Measurements from ENCODE around the gene ZFYVE19. TPM values are rescaled to one million over a fixed set of nuclear protein-coding genes. Genes with fewer than 3 reads are reported as not detected.

Gene ZFYVE19
- total and polyA plus RNA-seq, 2 donors (not counting 3 experiments of a cell fraction or from before 2014, with no cell fraction given), result 29.7 to 47.2 TPM

GRCh38 chr15:40785164-40785563, 21.7 kb upstream of the ZFYVE19 start:
- no peak overlapping the region for H3K9ac ChIP-seq (replicated peaks; ENCODE audit: extremely low read depth, insufficient read depth, low read length)
- TF ChIP-seq JUN (IDR thresholded peaks at IDR 0.05; ENCODE audit: borderline replicate concordance, insufficient read depth, insufficient read length, low read depth) (no peak), POLR2A (IDR thresholded peaks at IDR 0.05; ENCODE audit: low read depth, low read length) (no peak), MYC (IDR thresholded peaks at IDR 0.05; ENCODE audit: low read depth, low read length) (no peak), MAX (IDR thresholded peaks at IDR 0.05; ENCODE audit: insufficient read depth, insufficient read length) (no peak), EZH2 (IDR thresholded peaks at IDR 0.05; ENCODE audit: borderline replicate concordance, low read depth, low read length, severe bottlenecking) (no peak)
- H3K4me1 ChIP-seq (ENCODE audit: control insufficient read depth, extremely low read depth, insufficient read depth, low read length), result peaks cover 15% of the 10 kb centered on the region
- POLR2A ChIA-PET, result no interaction called here
- peaks cover 11% of the 10 kb centered on the region for H3K79me2 ChIP-seq (ENCODE audit: control insufficient read depth, insufficient read depth, low read length)
- H3K27ac ChIP-seq (ENCODE audit: insufficient read depth, low read depth, low read length), result no peak overlapping the region
- FAIRE-seq (no peak), DNase-seq (ENCODE audit: low read depth, low spot score) (no peak)
- H3K4me2 ChIP-seq (ENCODE audit: insufficient read depth, low read length), result no peak overlapping the region
- intact Hi-C loops (cut with micrococcal nuclease), result loop anchor here (5.0 kb wide), 1 partner anchor 107 kb away; the partner anchor contains the start of gene VPS18
- no peaks in the 10 kb centered on the region for H3K9me3 ChIP-seq (replicated peaks; ENCODE audit: control insufficient read depth, insufficient read depth, low read length)
- H3K9me1 ChIP-seq (replicated peaks; ENCODE audit: control insufficient read depth, extremely low read depth, insufficient read depth, low read length), result no peaks in the 10 kb centered on the region
- dilution Hi-C loops (cut with MboI; ENCODE audit: extremely low pct_ligation_motif_present, low sequenced_read_pairs), result no loop called here
- CTCF ChIA-PET, result interaction anchor here (0.7 to 3.2 kb wide), 15 partner anchors 9 to 109 kb away, joined by 3 to 21 read pairs (median 5); partner anchors contain the start of genes DNAJC17, RAD51, SPINT1 and VPS18
- no peaks in the 10 kb centered on the region for H3K36me3 ChIP-seq (ENCODE audit: control insufficient read depth in 2 of 2, extremely low read depth in 1 of 2, insufficient read depth in 2 of 2, low read length in 2 of 2)
- H4K20me1 ChIP-seq (replicated peaks; ENCODE audit: control insufficient read depth, extremely low read depth, insufficient read depth, low read length), result no peaks in the 10 kb centered on the region
- no peak overlapping the region for H3K4me3 ChIP-seq (replicated peaks in 1 of 3; ENCODE audit: insufficient read depth in 1 of 3, low read depth in 1 of 3, low read length in 3 of 3)
- no peaks in the 10 kb centered on the region for H3K27me3 ChIP-seq (ENCODE audit: control insufficient read depth in 2 of 2, insufficient read depth in 2 of 2, low read length in 2 of 2)
- no peak overlapping the region for H2AFZ ChIP-seq (ENCODE audit: low read depth, low read length)
- no TSS peak for BruUV-seq (replicated peaks)

- no peak overlapping the region for H3K27ac ChIP-seq (ENCODE audit: insufficient read depth, low read depth, low read length)
- H3K4me1 ChIP-seq (ENCODE audit: control insufficient read depth, extremely low read depth, insufficient read depth, low read length), result peaks cover 18% of the 10 kb centered on the region
- intact Hi-C loops (cut with micrococcal nuclease) (loop anchor here (2.0 to 5.0 kb wide), 3 partner anchors 17 to 106 kb away; partner anchors contain the start of genes C15orf62, RMDN3 and VPS18), dilution Hi-C loops (cut with MboI; ENCODE audit: extremely low pct_ligation_motif_present, low sequenced_read_pairs) (no loop called here)
- H4K20me1 ChIP-seq (replicated peaks; ENCODE audit: control insufficient read depth, extremely low read depth, insufficient read depth, low read length), result no peaks in the 10 kb centered on the region
- H3K9me1 ChIP-seq (replicated peaks; ENCODE audit: control insufficient read depth, extremely low read depth, insufficient read depth, low read length), result no peaks in the 10 kb centered on the region
- no peak for TF ChIP-seq JUN (IDR thresholded peaks at IDR 0.05; ENCODE audit: borderline replicate concordance, insufficient read depth, insufficient read length, low read depth)
- no peak for TF ChIP-seq POLR2A (IDR thresholded peaks at IDR 0.05; ENCODE audit: low read depth, low read length)
- DNase-seq (ENCODE audit: low read depth, low spot score), result no peak
- ChIA-PET CTCF (interaction anchor here (1.0 to 3.2 kb wide), 12 partner anchors 8 to 109 kb away, joined by 3 to 21 read pairs (median 6); partner anchors contain the start of genes DNAJC17, RAD51, SPINT1 and VPS18), POLR2A (no interaction called here)
- FAIRE-seq, result no peak
- no peak overlapping the region for H2AFZ ChIP-seq (ENCODE audit: low read depth, low read length)
- no peak overlapping the region for H3K4me3 ChIP-seq (replicated peaks in 1 of 3; ENCODE audit: insufficient read depth in 1 of 3, low read depth in 1 of 3, low read length in 3 of 3)
- H3K4me2 ChIP-seq (ENCODE audit: insufficient read depth, low read length), result no peak overlapping the region
- no TSS peak for BruUV-seq (replicated peaks)
- no peaks in the 10 kb centered on the region for H3K36me3 ChIP-seq (ENCODE audit: control insufficient read depth in 2 of 2, extremely low read depth in 1 of 2, insufficient read depth in 2 of 2, low read length in 2 of 2)
- no peaks in the 10 kb centered on the region for H3K9me3 ChIP-seq (replicated peaks; ENCODE audit: control insufficient read depth, insufficient read depth, low read length)
- H3K79me2 ChIP-seq (ENCODE audit: control insufficient read depth, insufficient read depth, low read length), result peaks cover 11% of the 10 kb centered on the region
- H3K27me3 ChIP-seq (ENCODE audit: control insufficient read depth in 2 of 2, insufficient read depth in 2 of 2, low read length in 2 of 2), result no peaks in the 10 kb centered on the region
- H3K9ac ChIP-seq (replicated peaks; ENCODE audit: extremely low read depth, insufficient read depth, low read length), result no peak overlapping the region
Observed at GRCh38 chr15:40785814-40786213, 21.1 kb upstream of the ZFYVE19 start.

Data from endothelial cell of umbilical vein (primary cell).